ENCODE results near the gene HIBADH. TPM values are rescaled to one million over a fixed set of nuclear protein-coding genes. Genes with fewer than 3 reads are reported as not detected.
"Not testable (repeated sequence)": the region's sequence is repeated elsewhere in the genome, so short reads cannot be mapped to it uniquely, and the experiment has no call there.

The HIBADH gene
- polyA plus RNA-seq, 1 donor, result 90.5 TPM

DNA sequence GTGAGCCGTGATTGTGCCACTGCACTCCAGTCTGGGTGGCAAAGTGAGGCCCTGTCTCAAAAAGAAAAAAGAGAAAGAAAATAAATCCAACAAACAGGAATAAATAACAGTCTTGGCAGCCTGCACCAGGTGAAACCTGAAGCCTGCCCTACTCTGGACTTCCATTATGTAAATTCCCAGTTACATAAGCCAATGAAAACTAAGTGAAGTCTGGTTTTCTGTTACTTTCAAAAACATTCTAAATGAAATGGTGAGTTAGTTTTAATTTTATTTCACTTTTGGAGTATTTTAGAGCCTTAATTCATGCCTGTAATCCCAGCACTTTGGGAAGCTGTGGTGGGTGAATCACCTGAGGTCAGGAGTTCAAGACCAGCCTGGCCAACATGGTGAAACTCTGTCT lies 22.5 kb upstream of the HIBADH start:
- DNase-seq, result no peak

DNA sequence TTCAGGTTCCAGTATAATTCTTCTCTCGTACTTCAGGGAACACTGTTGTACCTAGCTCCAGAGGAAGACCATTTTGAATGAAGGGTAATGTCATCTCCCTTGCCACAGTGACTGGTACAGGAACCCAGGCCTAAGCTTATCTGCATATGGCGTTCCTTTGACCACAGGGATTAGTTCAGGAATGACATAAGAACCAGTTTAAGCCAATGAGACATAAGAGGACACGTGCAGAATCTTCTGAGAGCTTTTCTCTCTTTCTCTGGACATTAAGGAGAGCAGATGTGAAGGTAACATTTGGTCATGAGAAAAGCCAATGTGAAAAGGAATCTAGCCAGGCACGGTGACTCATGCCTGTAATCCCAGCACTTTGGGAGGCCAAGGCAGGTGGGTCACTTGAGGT lies 21.8 kb upstream of the HIBADH start:
- DNase-seq, result no peak

- no peak for DNase-seq
Measured at GRCh38 chr7:27680610-27681009, 17.9 kb upstream of the HIBADH start.

DNA sequence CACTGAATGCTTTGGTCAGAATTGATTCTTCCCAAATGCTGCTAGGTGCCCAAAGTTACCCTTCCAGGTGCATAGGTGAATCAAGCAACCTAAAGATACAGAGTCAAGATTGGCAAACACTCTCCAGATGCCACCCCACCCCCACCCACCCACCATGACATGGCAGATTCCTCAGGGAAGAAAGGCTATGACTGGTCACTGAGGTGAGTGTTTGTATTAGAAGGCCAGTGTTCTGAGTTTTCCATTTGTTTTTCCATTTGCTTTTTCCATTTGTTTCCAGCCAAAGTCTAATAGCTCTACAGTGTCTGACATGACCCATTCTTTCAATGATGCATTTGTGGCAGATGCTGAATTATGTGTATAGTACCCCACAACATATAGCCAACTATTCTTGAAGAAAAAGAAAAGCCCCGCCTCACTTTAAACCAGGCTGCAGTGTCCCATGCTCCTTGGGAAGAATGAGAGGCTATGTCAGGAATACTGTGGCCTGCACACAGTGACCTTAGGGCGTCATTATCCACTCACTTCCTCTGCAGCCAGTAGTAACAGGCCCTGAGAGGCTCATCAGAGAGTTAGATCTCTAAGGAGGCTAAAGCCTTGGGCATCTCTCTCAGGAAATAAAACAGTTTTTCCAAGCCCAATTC lies 16.1 kb upstream of the HIBADH start:
- DNase-seq, result no peak

DNA sequence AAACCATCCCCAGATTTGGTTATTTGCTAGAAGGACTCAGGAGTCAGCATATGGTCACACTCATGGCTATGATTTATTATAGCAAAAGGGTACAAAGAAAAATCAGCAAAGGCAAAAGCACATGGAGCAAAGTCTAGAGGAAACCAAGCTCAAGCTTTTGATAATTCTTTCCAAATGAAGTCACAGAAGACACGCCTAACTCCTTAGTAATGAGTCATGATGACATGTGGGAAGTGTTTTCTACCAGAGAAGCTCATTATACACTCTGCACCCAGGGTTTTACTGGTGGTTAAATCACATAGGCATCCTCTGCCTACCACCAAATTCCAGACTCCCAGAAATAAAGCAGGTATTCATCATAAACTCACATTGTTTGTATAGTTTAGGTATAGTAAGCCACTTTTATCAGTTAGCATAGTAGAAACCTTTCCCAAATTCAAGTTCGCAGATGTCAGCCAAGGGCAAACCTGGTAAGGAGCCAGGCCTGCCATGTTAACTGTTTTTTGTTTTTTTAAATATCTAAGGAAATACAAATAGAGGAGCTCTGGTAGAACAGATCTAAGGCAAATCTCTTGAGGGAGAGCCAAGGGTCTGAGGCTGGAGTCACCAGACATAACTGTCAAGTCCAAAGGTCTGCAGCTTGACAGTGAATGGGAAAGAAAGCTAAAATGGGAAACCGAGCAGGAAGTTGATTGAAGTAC lies 15.4 kb upstream of the HIBADH start:
- DNase-seq, result no peak

- not testable (repeated sequence) for DNase-seq
Measured at GRCh38 chr7:27674126-27674525, 11.4 kb upstream of the HIBADH start.

DNA sequence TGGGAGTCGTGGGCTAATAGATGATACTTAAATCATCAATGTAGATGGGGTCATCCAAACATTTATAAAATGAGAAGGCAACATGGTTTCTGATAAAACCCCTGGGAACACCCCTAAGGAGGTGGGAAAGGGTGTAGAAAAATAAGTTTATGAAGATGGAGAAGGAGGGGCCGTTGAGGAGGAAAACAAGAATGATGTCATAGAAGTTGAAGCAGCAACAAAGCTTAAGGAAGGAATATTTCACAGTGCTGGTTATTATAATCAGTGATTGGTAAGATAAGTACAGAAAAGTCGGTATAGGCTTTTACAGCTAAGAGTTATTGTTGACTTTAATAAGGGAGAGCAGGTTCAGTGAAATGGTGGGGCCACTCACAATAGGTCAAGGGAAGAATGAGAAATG lies 9.0 kb upstream of the HIBADH start:
- DNase-seq, result no peak

GRCh38 chr7:27670676-27671075 lies 8.0 kb upstream of the HIBADH start:
- DNase-seq, result no peak

DNA sequence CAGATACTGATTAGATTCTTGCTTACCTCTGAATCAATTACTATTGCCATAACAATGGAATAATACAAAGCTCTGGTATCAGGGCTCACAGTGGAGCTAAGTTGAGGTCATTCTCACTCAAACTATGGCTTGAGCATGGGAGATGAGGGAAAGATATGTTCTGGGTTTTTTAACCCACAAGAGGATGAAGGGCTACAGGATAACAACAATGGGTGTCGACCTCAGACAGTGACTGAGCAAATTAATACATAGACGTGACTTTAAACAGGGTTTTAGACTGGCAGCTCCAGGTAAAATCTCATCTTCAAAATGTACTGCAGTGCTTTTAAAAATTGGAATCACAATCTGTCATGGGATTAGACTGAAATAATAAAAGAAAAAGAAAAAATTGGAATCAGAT lies 7.5 kb upstream of the HIBADH start:
- no peak for DNase-seq

- no peak for DNase-seq
Measured at GRCh38 chr7:27665531-27665930, 2.8 kb upstream of the HIBADH start.

GRCh38 chr7:27663989-27664331 lies 1.3 kb upstream of the HIBADH start:
- DNase-seq, result no peak

DNA sequence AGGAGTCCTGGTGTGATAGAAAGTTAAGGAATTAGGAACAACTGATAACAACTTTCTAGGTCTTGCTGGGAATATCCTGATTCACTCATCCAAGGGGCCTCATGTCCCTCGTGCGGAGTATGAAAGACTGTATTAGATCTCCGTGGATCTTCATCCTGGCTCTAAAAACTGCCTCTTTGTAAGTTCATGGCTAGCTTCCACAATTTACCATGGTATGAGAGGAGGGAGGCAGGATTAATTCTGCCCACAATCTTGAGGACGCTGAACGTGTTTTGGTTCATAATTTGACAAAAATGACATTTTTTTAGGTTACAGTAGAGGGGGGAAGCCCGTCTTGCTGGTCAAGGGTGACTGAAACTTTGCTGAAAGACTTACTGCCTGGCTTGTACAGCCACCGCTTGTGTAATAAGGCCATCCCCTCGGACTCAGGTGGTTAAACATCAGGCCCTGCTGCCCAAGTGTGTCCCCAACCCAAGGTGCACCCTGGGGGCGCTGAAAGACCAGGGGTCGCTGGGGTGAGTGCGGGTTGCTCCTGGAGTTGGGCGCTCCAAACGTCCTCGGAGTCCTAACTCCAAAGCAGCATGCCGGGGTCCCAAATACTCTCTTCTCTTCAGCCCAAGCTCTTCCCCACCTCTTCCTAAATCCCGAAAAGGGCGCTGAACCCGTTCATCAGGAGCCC lies 733 bp downstream of the HIBADH start:
- DNase-seq, result peak; percentile 59

DNA sequence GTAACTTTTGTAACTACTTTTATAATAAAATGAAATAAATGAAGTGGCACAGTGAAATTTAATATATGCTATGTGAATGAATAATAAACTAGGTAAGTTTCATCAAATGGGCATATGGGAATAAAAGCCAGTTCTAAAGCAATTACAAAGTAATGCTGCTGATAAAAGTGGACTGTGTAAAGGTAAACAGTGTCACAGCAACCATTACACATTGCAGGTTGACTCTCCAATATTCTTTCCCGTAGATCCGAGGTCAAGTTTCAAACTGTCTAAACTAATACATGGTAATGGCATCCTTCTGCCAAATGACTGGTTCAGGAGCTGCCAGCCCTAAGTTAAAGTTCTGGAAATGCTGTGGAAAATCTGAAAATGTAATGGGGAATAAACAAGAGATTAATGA lies 6.0 kb downstream of the HIBADH start:
- no peak for DNase-seq

GRCh38 chr7:27655184-27655583 lies 7.5 kb downstream of the HIBADH start:
- no peak for DNase-seq

GRCh38 chr7:27652518-27652917 lies 10.2 kb downstream of the HIBADH start:
- DNase-seq, result no peak

DNA sequence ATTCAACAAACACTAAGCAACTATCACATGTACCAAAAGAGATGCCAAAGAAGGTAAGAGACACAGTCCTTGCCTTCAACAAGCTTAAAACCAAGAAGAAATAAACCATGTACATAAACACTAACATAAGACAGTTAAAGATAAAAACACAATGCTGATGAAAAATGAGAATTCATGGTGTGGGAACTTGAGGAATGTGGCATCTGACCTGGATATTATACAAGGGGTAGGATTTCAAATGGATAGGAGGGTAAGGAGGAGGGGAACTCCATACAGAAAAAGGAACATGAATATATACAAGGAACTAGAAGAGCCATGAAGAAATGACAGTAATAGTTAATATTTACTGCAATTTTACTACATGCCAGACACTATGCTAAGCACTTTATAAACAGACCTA lies 11.0 kb downstream of the HIBADH start:
- DNase-seq, result no peak

DNA sequence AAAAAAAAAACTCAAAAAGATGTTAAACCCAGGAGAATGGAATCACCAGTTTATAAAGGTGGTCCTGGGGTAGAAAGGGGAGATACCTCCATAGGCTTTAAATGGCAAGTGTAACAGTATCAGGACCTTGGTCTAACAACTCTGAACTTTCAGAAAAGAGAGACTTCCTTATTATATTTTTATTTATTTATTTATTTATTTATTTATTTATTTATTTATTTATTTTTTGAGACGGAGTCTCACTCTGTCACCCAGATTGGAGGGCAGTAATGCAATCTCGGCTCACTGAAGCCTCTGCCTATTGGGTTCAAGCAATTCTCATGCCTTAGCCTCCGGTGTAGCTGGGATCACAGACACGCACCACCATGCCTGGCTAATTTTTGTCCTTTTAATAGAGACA lies 12.4 kb downstream of the HIBADH start:
- DNase-seq, result no peak

DNA sequence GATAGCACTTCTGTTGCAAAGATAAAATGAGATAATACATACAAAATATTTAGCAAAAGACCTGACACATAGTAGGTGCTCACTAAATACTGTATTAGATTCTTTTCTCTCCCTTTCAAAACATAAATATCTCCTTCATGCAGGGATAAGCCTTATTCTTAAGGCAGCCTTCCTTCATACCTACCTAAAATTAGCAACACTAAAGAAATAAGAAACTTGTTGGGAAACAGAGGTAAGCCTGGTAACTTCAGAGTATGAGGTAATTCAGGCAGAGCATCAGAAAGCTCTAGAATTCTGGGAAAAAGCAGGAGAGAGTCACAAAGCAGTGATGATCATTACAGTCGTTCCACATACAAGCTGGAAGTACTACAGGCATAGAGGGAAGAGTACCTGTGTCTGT lies 15.2 kb downstream of the HIBADH start:
- no peak for DNase-seq

DNA sequence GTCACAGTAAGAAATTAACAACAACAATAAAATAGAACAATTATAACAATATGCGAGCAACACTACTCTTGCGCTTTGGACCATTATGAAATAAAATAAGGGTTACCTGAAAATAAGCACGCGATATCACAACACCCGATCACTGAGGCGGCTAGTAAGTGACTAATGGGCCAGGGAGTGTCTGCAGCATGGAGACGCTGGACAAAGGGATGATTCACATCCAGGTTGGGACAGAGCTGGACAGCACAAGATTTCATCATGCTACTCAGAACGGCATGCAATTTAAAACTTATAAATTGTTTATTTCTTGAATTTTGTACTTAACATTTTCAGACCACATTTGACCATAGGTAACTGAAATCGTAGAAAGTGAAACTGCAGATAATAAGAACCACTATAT lies 15.6 kb downstream of the HIBADH start:
- DNase-seq, result no peak

DNA sequence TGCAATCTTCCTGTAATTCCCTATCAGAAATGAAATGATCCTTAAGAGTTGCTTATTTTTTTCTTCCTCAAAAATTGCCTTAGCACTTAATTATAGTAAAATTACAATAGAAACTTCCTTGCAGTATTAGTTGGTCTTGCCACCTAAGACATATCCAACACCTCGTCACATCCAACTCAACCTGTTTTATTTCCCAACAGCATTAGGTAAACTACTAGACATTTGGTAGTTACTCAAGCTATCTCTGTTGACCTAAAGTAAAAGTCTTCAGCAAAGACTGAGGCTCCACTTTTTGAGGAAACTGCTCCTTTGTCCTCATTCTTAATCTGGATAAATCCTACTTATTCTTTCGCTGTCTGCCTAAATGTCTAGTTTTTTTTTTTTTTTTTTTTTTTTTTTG lies 20.4 kb downstream of the HIBADH start:
- DNase-seq, result no peak

DNA sequence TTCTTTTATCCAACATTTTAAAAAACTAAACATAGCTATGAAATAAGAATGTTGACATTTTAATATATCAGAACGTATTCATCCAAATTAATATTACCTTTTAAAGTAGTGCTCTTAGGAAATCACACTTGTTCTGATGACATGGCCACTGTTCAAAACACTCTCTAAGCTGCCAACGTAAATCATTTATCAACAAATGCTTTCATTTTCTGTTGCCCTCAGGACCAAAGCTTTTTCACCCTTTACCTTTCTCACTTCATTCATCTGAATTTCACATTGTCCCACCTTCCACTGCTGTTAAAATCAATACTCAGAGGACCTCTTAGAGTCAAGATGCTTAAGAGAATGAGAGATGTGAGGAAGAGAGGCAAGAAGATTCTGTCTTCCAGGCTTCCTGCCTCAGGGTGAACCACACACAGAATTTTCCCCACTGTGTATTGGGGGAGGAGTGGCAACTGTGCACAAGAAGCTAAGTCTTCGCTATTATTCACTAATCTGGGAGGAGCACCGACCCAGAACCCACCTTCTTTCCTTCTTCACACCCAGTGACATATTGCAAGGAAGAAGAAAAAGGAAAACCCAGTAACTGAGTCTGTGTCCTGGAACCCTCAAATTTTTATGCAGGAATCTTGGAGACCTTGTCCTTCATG lies 21.0 kb downstream of the HIBADH start:
- DNase-seq, result no peak

- DNase-seq, result peak; percentile 39
Measured at GRCh38 chr7:27640884-27641574, 21.7 kb downstream of the HIBADH start.

DNA sequence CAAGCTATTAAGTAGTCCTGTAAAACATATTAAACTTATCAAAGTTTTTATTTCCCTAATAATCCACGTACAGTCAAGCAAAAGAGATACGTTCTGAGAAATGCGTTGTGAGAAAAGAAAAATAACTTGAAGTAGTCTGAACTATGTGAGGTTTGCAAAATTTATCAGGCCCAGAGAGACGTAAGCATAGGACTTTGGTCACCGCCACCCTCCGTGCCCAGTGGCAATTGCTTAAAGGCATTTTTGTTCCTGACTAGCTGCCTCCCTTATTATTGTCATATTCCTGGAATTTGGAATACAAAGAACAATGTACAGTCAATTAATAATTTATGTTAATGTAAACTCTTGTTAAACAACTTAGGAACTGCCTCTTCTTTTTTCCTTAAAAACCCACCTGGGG lies 22.8 kb downstream of the HIBADH start:
- no peak for DNase-seq

All from left kidney (tissue), 2 donors.